ENCODE measurements around the gene CEP152. TPM values are rescaled to one million over a fixed set of nuclear protein-coding genes. Genes with fewer than 3 reads are reported as not detected.
A peak's percentile ranks its signal among the peaks of the same experiment; 100 is the strongest.

Gene CEP152, protein sequence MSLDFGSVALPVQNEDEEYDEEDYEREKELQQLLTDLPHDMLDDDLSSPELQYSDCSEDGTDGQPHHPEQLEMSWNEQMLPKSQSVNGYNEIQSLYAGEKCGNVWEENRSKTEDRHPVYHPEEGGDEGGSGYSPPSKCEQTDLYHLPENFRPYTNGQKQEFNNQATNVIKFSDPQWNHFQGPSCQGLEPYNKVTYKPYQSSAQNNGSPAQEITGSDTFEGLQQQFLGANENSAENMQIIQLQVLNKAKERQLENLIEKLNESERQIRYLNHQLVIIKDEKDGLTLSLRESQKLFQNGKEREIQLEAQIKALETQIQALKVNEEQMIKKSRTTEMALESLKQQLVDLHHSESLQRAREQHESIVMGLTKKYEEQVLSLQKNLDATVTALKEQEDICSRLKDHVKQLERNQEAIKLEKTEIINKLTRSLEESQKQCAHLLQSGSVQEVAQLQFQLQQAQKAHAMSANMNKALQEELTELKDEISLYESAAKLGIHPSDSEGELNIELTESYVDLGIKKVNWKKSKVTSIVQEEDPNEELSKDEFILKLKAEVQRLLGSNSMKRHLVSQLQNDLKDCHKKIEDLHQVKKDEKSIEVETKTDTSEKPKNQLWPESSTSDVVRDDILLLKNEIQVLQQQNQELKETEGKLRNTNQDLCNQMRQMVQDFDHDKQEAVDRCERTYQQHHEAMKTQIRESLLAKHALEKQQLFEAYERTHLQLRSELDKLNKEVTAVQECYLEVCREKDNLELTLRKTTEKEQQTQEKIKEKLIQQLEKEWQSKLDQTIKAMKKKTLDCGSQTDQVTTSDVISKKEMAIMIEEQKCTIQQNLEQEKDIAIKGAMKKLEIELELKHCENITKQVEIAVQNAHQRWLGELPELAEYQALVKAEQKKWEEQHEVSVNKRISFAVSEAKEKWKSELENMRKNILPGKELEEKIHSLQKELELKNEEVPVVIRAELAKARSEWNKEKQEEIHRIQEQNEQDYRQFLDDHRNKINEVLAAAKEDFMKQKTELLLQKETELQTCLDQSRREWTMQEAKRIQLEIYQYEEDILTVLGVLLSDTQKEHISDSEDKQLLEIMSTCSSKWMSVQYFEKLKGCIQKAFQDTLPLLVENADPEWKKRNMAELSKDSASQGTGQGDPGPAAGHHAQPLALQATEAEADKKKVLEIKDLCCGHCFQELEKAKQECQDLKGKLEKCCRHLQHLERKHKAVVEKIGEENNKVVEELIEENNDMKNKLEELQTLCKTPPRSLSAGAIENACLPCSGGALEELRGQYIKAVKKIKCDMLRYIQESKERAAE (N-terminal part only)
- 10 to 100 TPM in 3 of 4 donors, 1 to 10 TPM in 1; 9.2 to 12.5 (median 11.2) TPM for total RNA-seq

DNA sequence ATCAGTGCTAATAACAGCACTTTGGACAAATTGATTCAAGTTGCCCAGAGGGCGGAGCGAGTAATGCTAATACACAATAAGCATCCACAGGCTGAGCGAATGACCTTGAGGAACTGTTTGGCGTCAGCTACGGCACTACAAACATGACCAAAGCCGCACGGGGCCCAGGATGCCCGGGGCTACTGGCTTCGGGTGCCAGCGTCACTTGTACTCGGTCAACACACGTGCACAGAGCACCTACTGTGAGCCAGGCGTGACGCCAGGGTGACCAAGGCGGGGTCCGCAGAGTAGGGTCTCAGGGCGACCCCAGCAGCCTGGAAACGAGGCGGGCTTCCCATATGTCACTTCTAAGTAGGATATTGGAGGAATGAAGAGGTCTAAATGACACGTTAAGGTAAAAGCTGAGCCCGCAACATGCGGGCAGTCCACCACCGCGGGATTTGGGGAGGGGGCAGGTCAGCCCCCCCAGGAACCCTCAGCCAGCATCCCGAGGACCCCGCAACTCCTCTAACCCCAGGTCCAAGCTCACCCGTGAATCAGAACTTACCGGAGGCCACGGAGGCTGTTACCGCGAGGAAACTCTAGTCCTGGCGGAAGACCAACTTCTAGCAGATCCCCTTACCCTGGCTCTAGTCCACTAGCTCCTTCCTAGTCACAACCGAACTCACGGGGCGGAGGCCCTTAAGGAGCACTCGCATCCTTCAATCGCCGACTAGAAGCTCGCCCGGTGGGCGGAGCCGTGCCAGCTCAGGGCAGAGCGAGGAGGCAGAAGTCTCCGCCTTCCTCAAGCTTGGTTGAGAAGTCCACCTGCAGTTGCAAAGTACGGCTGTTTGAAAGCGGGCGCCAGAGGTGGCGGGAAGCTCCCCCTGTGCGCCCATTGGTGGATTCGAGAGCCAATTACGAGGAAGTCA, at the start of gene CEP152:
TSS of gene CEP152 (minus strand) at position 656 of the 911 bp plus-strand sequence. CDS start 5,420 bp downstream, outside the sequence.
- H3K27ac ChIP-seq, result peak within 1 kb of the TSS in 3 of 4 donors; percentile 13 to 65 (median 47)
- no peaks in the 10 kb centered on the region for H3K27me3 ChIP-seq
- H3K9me3 ChIP-seq, result no peaks in the 10 kb centered on the region
- peaks cover 0 to 30% (median 6%) of the 10 kb centered on the region in 4 donors for H3K4me1 ChIP-seq
- peak within 1 kb of the TSS; percentile 59 to 79 (median 69) for H3K4me3 ChIP-seq
- DNase-seq (ENCODE audit: low spot score in 2 of 2), result peak; percentile 89 to 91
- 0 to 1% methylated on average over 28 to 51 of the region's 51 CpGs for WGBS, 2 donors
- TF ChIP-seq EP300 (IDR thresholded peaks at IDR 0.05) (peak in 1 of 2 donors; percentile 72), CTCF (IDR thresholded peaks at IDR 0.05) (peak in 1 of 5 experiments; percentile 38), POLR2A (IDR thresholded peaks at IDR 0.05) (peak in 1 of 2 donors; percentile 43)
- H3K36me3 ChIP-seq, result no peaks in the 10 kb centered on the region

DNA sequence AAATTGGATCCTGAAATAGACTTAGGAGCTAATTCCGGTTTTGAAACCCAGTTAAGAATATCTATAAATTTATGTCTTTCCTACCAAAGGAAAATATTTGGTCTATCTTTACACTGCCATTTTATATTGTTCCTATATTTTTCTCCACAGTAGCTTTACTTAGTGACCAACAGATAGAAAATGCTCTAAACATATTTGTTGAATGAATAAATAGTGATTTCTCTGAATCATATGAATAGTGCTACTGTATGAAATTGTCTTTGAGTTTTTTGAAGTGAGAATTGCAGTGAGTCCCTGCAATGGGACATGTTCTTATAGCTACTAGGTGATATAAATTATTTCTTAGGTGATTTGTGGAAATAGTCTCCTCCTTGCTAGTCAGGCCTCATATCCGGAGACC, 48.6 kb upstream of the CEP152 start:
- Histone ChIP-seq H3K4me1 (peaks cover 0 to 45% (median 13%) of the 10 kb centered on the region in 4 donors), H3K36me3 (peaks cover 0 to 4% (median 0%) of the 10 kb centered on the region in 3 donors), H3K4me3 (no peak overlapping the region), H3K9me3 (no peaks in the 10 kb centered on the region), H3K27ac (peak overlapping the region in 2 of 4 donors; percentile 17 to 74), H3K27me3 (no peaks in the 10 kb centered on the region)
- DNase-seq (ENCODE audit: low spot score in 2 of 2), result no peak
- WGBS, 2 donors, result 65 to 68% methylated on average over 2 of the region's 2 CpGs
- TF ChIP-seq EP300 (IDR thresholded peaks at IDR 0.05) (no peak), CTCF (IDR thresholded peaks at IDR 0.05) (no peak), POLR2A (IDR thresholded peaks at IDR 0.05) (no peak)

DNA sequence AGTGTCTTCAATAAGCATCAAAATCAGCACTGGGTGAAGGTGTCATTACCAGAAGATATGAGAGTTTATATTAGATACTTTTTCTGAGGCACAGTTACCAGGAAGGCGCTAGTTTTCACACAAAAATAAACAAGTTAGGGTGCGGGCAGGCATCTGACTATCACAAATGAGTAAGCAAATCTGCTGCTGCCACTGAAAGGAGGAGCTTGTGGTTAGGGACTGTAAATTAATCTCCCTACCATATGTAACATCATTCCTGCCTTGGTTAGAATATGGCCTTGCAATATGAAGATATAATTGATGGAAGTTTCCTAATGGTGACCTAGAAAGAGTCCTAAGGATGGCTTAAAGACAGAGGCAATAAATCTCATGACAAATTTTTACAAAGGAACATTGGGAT, 47.5 kb upstream of the CEP152 start:
- no peak for DNase-seq (ENCODE audit: low spot score in 2 of 2)
- TF ChIP-seq POLR2A (IDR thresholded peaks at IDR 0.05) (no peak), EP300 (IDR thresholded peaks at IDR 0.05) (no peak), CTCF (IDR thresholded peaks at IDR 0.05) (no peak)
- H3K36me3 ChIP-seq, result peaks cover 0 to 9% (median 0%) of the 10 kb centered on the region in 3 donors
- H3K9me3 ChIP-seq, result no peaks in the 10 kb centered on the region
- 42 to 62% methylated on average over 2 of the region's 2 CpGs for WGBS, 2 donors
- H3K4me1 ChIP-seq, result peaks cover 0 to 45% (median 13%) of the 10 kb centered on the region in 4 donors
- H3K27ac ChIP-seq, result peak overlapping the region in 2 of 4 donors; percentile 50 to 74
- H3K4me3 ChIP-seq, result no peak overlapping the region
- no peaks in the 10 kb centered on the region for H3K27me3 ChIP-seq

- H3K27ac ChIP-seq, result peak overlapping the region in 2 of 4 donors; percentile 57 to 74
Measured at GRCh38 chr15:48856942-48857341, 46.1 kb upstream of the CEP152 start.

More at GRCh38 chr15:48856942-48857341, 46.1 kb upstream of the CEP152 start:
- no peaks in the 10 kb centered on the region for H3K27me3 ChIP-seq
- TF ChIP-seq POLR2A (IDR thresholded peaks at IDR 0.05), result no peak
- TF ChIP-seq CTCF (IDR thresholded peaks at IDR 0.05), result no peak
- TF ChIP-seq EP300 (IDR thresholded peaks at IDR 0.05), result no peak
- H3K4me1 ChIP-seq, result peaks cover 0 to 40% (median 13%) of the 10 kb centered on the region in 4 donors
- WGBS, 2 donors, result 20 to 36% methylated on average over 2 of the region's 2 CpGs
- DNase-seq (ENCODE audit: low spot score in 2 of 2), result no peak
- H3K9me3 ChIP-seq, result no peaks in the 10 kb centered on the region
- no peak overlapping the region for H3K4me3 ChIP-seq
- H3K36me3 ChIP-seq, result peaks cover 0 to 14% (median 0%) of the 10 kb centered on the region in 3 donors

All from tibial nerve (tissue), 4 donors.